TTC549 (cell line): ENCODE results near the gene CDC34.

Experiments
- FAIRE-seq: peaks from 2 replicates; lab custom pipeline; 2012; peaks lifted over from hg19 to GRCh38; lab: Jason Lieb, UNC

Gene CDC34

DNA sequence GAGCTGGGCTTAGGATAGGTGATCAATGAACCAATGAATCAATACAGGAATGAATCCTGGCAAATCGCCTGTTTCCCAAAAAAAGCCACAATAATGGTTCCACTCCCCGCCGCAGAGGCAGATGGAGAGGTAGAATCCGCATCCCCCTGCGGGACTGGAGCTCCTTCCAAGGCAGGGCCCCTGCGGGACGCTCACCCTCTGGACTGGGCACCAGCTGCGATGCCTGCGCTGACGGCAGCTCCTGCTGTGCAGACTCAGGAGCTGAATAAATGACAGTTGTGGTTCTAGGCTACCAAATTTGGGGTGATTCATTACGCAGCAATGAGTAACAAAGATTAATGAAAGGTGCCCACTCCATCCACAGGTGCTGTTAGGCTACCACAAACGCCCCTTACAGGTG lies 8.8 kb upstream of the CDC34 start:
- no peak for FAIRE-seq

DNA sequence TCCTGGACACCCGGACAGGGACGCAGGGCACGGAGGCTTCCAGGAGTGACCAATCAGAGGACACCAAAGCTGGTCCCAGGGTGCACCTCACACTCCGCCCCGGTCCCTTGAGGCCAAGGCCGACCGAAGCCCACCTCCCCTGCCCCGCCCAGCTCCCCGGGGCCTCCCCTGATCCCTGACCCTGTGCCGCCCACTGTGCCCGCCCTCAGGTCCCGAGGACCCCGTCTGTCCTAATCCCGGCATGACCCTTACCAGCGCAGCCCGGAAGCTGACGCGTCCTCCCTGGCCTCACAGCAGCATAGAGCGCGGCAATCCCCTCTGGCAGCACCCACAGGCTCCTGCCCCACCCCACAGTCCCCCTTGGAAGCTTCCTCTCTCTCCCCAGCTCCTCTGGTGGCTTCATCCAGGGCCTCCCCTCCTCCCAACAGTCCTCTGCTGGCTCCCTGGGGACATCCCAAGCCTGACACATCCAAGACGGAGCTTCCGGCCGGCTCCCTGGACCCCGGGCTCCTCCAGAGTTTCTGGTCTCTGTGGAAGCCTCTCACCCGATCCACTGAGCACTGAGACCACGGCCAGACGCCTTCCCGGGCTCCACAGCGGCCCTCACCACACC lies 7.4 kb upstream of the CDC34 start:
- FAIRE-seq = no peak

DNA sequence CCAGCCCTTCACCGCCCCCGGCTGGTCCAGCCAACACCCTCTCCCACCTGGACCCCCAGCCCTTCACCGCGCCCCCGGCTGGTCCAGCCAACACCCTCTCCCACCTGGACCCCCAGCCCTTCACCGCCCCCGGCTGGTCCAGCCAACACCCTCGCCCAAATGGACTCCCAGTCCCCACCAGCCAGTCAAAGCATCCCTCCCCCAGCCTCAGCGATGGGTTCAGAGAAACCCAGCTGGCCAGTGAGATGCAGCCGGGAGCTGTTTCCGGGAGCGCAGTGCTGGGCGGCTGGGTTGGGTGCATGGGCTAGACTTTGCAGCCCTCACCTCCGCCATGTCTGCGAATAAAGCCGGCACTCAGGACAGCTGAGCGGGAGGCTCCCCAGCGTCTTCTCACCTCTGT lies 6.5 kb upstream of the CDC34 start:
- no peak for FAIRE-seq

DNA sequence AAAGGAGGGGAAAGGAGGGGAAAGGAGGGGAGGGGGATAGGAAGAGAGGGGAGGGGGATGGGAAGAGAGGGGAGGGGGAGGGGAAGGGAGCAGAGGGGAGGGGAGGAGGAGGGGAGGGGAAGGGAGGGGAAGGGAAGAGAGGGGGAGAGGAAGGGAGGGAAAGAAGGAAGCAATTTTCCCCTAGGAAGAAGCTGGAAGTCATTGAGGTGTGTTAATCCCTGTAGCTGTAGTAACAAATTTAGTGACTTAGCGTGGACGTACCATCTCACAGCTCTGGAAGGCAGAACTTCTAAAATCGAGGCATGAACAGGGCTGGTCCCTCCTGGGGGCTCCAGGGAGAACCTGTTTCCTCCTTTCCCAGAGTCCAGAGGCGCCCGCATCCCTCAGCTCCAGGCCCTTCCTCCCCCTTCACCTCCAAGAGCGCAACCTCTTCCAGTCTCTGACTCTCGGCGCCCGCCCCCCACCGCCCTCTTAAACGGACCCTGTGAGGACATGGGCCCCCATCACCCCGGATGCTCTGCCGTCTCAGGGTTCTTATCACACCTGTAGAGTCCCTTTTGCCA lies 5.6 kb upstream of the CDC34 start:
- no peak for FAIRE-seq

DNA sequence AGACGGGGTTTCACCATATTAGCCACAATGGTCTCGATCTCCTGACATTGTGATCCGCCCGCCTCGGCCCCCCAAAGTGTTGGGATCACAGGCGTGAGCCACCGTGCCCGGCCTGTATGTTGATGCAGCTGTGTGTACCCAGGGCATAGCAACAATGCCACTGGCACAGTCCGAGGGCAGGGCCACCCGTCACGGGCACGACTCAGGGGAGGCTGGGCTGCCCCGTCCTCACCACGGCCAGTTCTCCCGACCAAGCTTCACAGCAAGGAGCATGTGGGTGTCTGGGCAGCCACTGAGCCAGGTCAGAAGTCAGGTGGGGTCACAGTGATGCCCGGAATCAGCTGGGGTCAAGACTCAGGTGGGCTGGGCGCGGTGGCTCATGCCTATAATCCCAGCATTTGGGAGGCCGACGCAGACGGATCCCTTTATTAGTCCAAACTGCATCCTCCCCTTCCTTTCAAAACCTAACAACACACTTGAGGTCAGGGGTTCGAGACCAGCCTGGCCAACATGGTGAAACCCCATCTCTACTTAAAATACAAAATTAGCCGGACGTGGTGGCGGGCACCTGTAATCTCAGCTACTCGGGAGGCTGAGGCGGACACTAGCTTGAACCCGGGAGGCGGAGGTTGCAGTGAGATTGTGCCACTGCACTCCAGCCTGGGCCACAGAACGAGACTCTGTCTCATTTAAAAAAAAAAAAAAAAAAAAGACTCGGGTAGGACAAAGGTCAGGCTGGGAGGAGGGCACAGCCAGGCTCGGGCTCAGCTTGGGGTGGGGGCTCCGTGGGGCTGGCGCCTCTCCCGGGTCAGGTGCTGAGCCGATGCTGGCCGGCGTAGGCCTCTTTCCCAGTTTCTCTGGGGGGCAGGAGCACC lies 1.2 kb upstream of the CDC34 start:
- no peak for FAIRE-seq

DNA sequence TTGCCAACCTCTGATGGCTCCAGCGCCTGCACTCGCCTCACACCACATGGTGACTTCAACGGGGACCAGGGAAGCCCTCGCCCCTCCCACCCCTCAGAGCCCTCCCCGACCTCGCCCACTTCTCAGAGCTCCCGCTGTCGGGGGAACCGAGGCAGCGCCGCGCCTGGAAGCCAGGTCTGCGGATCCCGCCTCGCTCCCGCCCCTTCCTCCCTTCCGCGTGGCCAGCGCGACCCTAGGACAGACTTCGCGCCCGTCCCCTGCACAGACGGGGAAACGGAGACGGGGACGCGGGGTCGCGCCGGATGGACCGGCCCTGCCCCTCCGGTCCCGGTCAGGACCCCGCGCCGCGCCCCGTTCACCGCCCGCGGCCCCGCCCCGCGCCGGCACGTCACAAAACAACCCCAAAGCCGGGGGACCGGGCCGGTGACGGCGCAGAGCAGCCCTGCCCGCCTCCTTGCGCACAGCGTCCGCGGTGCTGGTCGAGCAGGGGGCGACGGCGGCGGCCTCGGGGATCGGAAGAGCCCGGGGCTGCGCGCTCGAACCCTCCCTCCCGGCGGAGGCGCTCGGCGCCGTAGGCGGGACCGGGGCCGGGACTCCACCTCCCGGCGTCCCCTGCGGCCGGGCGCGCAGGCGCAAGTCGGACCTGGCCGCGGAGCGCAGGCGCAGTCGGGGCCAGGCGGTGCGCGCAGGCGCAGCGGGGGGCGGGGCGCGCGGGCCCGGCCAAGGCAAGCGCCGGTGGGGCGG lies 379 bp upstream of the CDC34 start:
- no peak for FAIRE-seq

DNA sequence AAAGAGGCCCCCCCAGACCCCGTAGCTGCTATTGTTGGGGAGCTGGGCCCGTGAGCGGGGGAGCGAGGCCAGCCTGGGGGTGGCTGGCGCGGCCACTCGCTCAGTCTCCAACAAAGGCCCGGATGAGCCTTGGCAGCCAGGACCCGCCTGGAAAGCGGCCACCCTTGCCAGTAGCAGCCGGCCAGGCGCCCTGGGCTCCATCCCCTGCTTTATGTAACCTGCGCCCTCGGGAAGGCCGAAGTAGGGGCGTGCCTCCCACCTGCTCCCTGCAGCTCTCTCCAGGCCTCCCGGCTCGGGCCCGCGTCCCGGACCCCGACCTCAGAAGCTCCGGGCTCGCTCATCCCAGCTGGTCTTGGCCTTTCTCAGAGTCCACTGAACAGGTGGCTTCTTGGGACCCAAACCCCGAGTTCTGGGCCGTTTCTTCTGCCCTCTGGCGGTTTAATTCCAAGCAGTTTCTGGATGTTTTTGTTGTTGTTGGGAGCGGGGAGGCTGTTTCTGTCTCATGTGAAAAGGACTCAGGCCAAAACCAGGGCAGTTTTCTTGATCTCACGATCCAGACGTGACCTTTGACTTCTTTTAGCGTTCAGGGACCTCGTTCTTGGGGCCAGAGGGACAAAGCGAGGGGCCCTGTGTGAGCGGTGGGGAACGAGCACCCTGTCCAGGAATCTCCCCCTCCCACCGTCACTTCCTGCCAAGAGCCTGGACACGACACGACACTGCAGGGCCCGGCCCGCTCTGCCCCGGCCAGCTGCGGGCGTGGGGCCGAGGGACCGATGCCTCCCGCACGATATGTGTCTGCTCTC lies 1.2 kb downstream of the CDC34 start:
- FAIRE-seq = no peak

DNA sequence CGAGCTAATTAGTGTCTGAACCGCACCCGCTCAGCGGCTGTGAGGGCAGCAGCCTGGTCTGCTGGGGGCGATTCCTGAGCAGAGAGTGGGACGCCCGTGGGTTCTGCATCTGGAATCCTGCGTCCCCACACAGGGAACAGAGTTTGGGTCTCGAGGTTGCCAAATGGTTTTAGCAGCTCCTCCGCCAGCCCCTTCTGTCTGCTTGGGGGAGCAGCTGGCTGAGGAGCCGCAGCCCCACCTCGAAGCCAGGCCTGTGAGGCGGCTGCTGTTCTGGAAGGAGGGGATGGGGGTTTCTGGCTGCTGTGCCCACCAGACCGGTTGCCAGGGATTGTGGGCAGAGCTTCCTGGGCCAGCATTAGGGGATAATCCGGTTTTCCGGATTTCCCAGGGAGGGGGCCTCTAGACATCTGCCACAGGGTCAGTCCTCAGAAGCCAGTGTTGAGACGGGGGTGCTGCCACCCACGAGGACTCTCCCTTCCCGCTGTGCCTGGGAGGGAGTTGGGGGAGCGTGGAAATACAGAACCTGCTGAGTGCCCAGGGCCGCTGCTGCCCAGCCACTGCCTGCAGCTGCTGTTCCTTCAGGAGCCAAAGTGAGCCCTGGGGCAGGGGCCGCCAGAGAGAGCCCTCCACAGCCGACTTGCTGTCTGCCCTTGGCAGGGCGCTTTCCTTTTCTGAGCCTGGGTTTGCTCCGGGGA lies 2.0 kb downstream of the CDC34 start:
- no peak for FAIRE-seq

DNA sequence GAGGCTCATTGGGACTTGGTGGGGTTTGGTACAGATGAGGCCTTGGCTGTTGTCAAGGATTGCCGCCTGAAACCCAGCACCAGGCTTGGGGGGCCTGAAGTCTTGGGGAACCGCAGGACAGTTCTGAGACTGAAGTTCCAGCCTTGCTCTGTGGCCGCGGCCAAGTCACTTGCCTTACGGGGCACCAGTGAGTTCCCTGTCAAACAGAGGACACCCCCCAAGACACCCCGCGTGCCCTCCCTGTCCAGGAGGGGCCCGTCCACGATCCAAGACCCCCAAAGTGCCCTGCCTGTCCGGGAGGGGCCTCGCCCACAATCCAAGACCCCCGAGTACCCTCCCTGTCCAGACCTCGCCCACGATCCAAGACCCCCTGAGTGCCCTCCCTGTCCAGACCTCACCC lies 2.5 kb downstream of the CDC34 start:
- no peak for FAIRE-seq

DNA sequence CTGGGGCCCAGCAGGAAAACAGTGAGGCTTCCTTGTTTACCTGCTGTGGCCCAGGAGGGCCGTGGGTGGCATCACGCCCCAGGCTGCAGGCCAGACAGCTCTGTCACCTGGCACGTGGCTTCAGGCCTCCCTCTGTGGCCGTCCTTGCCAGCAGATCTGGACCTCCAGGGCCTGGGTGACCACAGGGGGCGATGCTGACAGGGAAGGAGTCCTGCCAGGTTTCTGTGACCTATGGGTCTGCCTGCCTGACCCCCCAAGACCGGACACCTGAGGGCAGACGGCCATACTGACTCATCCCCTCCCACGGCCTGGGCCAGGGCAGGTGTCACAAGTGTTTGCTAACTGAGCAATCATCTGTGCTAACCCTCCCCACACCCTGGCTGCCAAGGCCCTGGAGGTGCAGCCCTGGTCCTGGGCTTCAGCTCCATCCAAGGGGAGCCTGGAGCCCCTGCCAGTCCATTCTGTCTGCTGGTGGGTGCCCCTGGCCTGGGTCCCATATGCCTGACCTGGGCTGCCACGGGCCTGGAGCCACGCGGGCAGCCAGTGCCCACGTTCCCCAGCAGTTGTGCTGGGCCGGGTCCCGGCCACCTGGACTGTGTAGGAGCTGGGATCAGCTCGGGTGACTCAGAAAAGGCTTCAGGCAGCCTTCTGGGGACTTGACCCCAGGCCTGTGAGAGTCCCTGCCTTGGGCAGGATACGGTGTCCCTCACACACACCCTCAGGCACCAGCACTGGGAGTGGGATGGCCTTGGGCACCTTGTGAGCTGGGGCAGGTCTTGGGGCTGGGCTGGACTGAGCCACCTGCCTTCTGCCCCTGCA lies 3.7 kb downstream of the CDC34 start:
- FAIRE-seq = no peak

DNA sequence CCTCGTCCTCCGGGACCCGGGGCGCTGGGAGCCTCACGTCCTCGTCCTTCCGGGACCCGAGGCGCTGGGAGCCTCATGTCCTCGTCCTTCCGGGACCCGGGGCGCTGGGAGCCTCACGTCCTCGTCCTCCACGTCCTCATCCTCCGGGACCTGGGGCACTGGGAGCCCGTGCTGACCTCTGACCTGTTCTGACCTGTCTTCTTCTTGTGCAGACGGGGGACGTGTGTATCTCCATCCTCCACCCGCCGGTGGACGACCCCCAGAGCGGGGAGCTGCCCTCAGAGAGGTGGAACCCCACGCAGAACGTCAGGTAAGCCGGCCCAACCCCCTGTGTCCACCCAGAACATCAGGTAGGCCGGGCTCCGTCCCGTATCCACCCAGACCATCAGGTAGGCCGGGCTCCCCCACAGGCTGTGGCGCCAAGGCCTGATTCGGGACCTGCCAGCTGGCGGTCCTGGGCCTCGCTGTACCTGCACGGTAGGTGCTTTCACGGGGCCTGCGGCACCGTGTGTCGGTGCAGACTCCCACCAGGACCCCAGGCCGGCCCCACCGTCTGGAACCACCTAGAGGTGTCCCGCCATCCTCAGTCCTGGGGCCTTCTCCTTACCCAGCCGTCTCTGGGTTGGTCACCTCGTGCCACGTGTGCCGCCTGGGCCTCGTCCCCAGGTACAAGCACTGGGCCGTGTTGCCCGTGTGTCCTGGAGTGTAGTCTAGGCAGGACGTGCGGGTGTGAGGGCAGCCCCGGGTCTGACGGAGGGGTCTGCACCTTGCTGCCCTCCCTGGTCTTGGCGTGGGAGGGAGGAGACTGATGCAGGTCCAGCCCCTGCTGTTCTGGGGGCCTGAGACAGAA lies 4.7 kb downstream of the CDC34 start:
- no peak for FAIRE-seq

DNA sequence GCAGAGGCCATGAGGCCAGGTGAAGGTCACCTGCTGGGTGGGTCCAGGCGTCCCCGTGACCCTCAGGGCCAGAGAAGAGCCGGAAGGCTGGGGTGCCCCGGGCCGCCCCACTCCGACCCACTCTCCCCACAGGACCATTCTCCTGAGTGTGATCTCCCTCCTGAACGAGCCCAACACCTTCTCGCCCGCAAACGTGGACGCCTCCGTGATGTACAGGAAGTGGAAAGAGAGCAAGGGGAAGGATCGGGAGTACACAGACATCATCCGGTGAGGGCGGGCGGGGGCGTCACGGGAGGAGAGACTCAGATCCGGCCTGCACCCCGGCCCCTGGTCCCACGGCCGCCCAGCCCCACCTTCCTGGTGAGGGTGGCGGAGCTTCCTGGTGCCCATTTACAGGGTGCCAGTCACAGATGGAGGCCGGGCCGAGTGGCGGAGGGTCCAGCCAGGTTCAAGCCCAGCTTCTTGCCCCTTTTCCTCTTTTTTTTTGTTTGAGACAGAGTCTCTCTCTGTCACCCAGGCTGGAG lies 5.4 kb downstream of the CDC34 start:
- no peak for FAIRE-seq

DNA sequence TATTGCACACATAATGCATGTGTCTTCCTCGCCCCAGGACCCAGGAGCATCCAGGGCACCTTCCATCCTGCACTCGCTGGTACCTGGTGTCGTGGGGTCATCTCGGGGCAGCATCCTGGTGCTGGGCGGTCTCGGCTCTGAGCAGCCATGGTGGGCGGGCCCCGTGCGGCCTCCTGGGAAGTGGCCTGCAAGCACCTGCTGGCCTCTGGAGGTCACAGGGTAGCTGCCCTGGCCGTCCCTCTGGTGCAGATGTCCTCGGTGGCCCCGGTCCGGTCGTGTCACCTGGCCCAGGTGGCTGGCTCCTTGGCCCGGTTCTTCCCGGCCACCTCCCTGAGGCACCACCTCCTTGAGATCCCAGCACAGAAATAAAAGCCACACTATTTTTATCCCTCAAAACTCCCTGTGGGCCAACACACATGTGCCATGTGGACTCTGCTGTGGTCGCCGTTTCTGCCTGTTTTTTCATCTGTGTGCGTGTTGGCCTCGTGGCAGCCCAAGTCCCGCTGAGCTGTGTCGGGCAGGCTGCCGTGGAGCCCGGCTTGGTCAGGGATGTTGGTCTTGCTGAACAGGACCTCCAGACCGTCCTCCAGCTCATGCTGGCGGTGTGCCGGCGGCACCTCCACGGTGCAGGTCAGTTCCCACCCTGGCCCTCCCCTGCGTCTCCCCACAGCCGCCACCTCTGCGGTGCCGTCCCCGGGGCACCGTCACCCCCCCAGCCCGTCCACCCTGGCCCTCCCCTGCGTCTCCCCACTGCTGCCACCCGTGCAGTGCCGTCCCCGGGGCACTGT lies 7.3 kb downstream of the CDC34 start:
- no peak for FAIRE-seq

DNA sequence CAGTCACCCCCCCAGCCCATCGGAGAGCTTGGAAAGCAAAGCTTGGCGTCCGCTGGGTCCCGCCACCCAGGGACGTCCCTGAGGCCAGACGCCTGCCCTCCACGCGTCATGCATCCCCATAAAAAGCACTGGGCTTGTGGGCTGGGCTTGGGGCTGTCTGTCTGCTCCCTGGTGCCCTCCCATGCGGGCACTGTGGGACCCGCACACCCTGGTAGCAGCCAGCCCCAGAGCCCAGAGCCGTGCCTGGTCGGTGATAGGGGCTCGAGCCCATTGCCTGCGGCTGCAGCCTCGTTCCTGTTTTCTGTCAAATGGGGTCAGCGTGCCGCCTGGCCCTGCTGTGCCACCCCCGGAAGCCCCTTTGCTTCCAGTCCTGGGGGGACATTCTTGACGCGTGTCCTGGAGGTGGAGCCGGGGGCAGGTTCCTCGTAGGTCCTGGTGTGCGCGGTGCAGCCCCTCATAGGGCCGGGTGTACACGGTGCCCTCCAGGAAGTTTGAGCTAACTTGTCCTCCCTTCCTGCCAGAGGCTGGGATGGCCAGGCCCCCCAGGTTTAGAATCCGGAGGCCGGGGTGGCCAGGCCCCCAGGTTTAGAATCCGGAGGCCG lies 8.0 kb downstream of the CDC34 start:
- FAIRE-seq = no peak

DNA sequence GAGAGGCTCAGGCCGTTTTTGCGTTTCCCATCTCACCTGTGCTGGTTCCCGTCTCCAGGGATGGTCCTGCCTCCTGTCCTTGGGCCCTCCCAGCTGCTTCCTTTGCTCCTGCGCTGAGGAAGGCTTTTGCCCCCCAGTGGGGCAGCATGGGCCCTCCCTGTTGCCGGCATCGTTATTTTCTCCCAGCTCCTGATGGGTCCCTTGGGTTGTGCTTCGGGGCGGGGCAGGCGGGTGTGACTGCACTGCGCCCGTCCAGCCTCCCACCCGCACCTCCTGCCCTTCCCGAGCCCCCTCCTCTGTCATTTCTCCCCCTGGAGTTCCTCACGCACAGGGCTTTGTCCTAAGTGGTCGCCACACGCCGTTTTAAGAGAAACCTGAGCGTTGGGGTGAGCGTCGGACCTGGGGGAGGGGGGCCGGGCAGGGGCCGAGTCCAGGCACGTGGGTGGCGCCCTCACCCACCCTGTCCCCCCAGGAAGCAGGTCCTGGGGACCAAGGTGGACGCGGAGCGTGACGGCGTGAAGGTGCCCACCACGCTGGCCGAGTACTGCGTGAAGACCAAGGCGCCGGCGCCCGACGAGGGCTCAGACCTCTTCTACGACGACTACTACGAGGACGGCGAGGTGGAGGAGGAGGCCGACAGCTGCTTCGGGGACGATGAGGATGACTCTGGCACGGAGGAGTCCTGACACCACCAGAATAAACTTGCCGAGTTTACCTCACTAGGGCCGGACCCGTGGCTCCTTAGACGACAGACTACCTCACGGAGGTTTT lies 9.5 kb downstream of the CDC34 start:
- no peak for FAIRE-seq

DNA sequence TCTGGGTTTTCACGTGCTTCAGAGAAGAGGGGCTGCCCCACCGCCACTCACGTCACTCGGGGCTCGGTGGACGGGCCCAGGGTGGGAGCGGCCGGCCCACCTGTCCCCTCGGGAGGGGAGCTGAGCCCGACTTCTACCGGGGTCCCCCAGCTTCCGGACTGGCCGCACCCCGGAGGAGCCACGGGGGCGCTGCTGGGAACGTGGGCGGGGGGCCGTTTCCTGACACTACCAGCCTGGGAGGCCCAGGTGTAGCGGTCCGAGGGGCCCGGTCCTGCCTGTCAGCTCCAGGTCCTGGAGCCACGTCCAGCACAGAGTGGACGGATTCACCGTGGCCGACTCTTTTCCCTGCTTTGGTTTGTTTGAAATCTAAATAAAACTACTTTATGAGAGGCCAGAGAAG lies 10.1 kb downstream of the CDC34 start:
- no peak for FAIRE-seq

DNA sequence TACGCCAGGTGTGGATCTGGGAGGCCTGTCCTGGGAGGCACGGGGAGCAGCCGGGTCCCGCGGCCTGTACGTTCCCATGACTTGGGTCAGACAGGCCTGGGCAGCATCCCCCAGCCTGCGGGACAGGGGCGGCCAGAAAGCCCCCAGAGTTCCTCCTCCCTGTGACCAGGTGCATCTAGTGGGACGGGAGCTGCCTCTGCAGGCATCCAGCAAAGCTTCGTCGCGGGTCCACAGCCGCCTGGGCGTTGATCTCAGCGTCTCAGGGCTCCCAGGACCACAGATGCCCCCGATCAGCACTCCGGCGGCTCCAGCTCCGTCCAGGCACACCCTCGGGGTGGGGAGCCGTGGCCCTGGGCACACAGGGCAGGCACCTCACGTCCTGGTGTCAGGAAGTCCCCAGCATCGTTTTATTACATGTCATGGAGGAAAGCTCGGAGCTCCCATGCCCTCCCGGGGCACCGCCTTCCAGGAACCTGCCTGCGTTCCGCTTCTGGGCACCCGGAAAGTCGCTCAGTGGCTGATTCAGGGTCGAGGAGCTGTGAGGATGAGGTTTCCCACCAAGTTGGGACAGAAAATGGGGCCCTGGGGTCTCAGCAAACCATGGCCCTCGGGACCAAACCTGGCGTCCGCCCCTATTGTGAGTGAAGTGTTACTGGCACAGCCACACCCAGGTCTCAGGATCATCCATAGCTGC lies 10.8 kb downstream of the CDC34 start:
- no peak for FAIRE-seq
